Measurements from ENCODE around the gene SPDYE17. TPM values are rescaled to one million over a fixed set of nuclear protein-coding genes. Genes with fewer than 3 reads are reported as not detected.
"Not testable (repeated sequence)": the region's sequence is repeated elsewhere in the genome, so short reads cannot be mapped to it uniquely, and the experiment has no call there.

The SPDYE17 gene
- total RNA-seq (2021; fragmentation: NEBNext Ultra II Directional; extraction: Animal tissue kit (Norgen Biotek cat#: 25700)) (not detected in 2 replicates), polyA plus RNA-seq (2011; rRNA removed) (not detected in 2 replicates), polyA minus RNA-seq (2011; rRNA and poly(A)+ RNA removed) (not detected in 2 replicates)
- polyA plus RNA-seq (2011; cell fraction: cytosol; rRNA removed), result not detected
- polyA plus RNA-seq (2011; cell fraction: nucleus; rRNA removed), result 0.24 TPM
- not detected in 4 replicates for polyA plus RNA-seq (2012, experiment 1 of 2)
- not detected for polyA plus RNA-seq (2012, experiment 2 of 2)
- polyA plus RNA-seq (2013, experiment 1 of 2), result not detected
- polyA plus RNA-seq (2013, experiment 2 of 2), result not detected
- polyA minus RNA-seq (2011; cell fraction: cytosol; rRNA and poly(A)+ RNA removed), result not detected
- not detected for polyA minus RNA-seq (2011; cell fraction: nucleus; rRNA and poly(A)+ RNA removed)
- long read RNA-seq, experiment 1, result 0 reads
- long read RNA-seq, experiment 2, result 0 reads

DNA sequence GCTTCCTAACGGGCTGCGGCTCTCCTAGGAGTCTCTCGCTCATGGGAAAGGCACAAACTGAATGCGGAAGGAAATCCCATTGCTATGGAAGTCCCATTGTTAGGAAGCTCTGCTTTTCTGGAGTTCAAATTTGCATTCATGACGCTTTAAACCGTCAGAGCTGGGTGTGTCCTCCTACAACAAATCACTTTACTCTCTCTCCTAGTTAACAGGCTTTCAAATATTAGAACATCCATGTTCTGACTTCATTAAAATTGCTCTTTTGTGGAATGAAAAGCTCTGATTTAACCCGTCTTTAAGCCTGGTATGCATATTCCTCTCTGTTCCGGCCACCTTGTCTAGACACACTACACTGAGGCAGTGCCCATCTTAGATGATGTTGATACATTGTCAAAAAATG lies at the start of gene SPDYE17:
TSS of gene SPDYE17 (minus strand) at position 101 of the 400 bp plus-strand sequence. CDS start 1,791 bp downstream, outside the sequence.
- H2AK5ac ChIP-seq (ENCODE audit: low read depth, low read length); H3K36me3 ChIP-seq (ENCODE audit: control insufficient read depth in 2 of 4, insufficient read depth in 4 of 4, low read length in 3 of 4); H2BK120ac ChIP-seq (replicated peaks; ENCODE audit: low read depth, low read length); H3K9me3 ChIP-seq (ENCODE audit: insufficient read depth in 2 of 2, low read depth in 1 of 2, low read length in 1 of 2); H2BK12ac ChIP-seq (ENCODE audit: low read depth, low read length); H3K23ac ChIP-seq (ENCODE audit: insufficient read length); H4K91ac ChIP-seq (replicated peaks; ENCODE audit: insufficient read length, low read length); H2BK15ac ChIP-seq (ENCODE audit: low read length); H3K4me2 ChIP-seq (ENCODE audit: insufficient read depth in 1 of 2, low read depth in 2 of 2, low read length in 2 of 2); DNase-seq (ENCODE audit: low read depth in 1 of 2, low spot score in 2 of 2); H3K4ac ChIP-seq (replicated peaks; ENCODE audit: insufficient read length, low read depth, low read length); CTCF ChIA-PET (ENCODE audit: partially characterized antibody); H2BK5ac ChIP-seq (ENCODE audit: low read depth, low read length); H2AFZ ChIP-seq (ENCODE audit: low read length); H3K9ac ChIP-seq (replicated peaks in 1 of 4; ENCODE audit: extremely low read depth in 1 of 4, low read depth in 3 of 4, low read length in 3 of 4); H2BK20ac ChIP-seq (ENCODE audit: low read length); H3K79me2 ChIP-seq (ENCODE audit: control insufficient read depth in 1 of 2, insufficient read depth in 2 of 2, low read length in 2 of 2); H3K79me1 ChIP-seq (ENCODE audit: low read depth, low read length); H4K5ac ChIP-seq (ENCODE audit: insufficient read length, low read depth, low read length); H4K8ac ChIP-seq (ENCODE audit: extremely low read depth, insufficient read depth, low read length); H4K20me1 ChIP-seq (replicated peaks in 1 of 2; ENCODE audit: control insufficient read depth in 1 of 2, insufficient read depth in 2 of 2, low read length in 2 of 2); H3K27me3 ChIP-seq (replicated peaks in 1 of 4; ENCODE audit: control insufficient read depth in 3 of 4, extremely low read depth in 1 of 4, insufficient read depth in 3 of 4, low read length in 3 of 4); H3K18ac ChIP-seq (ENCODE audit: extremely low read depth, low read length); H3K4me1 ChIP-seq (replicated peaks in 1 of 4; ENCODE audit: control insufficient read depth in 3 of 4, insufficient read depth in 4 of 4, low read length in 3 of 4); FAIRE-seq; POLR2A ChIA-PET (ENCODE audit: partially characterized antibody); H3K23me2 ChIP-seq (ENCODE audit: low read depth, low read length); H3K4me3 ChIP-seq (ENCODE audit: extremely low read depth in 1 of 4, insufficient read depth in 2 of 4, low read depth in 3 of 4, low read length in 4 of 4); H3K56ac ChIP-seq (replicated peaks; ENCODE audit: insufficient read length, low read depth, low read length); H3K14ac ChIP-seq (ENCODE audit: insufficient read length); H3K27ac ChIP-seq (ENCODE audit: low read depth, low read length): not testable (repeated sequence)
- no CpG with 5 or more reads among the region's 8 CpGs for whole genome bisulfite sequencing, 2 experiments (ENCODE audit: extremely low coverage in 1 of 2, insufficient coverage in 1 of 2, insufficient read length in 1 of 2, insufficient replicate concordance in 2 of 2, low coverage in 1 of 2, low lambda C conversion rate in 2 of 2, missing lambda C conversion rate in 1 of 2)

DNA sequence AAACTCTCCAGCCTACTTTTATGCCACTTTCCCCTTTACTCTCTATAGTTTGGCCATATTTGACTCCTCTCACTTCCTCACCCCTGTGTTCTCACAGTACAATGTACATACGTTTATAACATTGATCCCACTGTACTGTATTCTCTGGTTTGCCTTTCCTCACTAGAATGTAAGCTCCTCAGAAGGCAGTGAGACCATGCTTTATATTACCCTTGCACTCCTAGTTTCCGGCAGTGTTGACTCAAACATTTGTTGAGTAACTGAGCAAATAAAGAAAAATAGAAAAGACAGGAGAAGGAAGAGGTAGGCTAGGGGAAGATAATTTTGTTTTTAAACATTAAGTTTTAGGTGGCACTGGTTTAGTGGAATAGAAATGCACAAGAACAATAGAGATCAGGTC lies 48.1 kb upstream of the SPDYE17 start:
- H3K56ac ChIP-seq (replicated peaks; ENCODE audit: insufficient read length, low read depth, low read length); H2BK120ac ChIP-seq (replicated peaks; ENCODE audit: low read depth, low read length); CTCF ChIA-PET (ENCODE audit: partially characterized antibody); H2AK5ac ChIP-seq (ENCODE audit: low read depth, low read length); H3K18ac ChIP-seq (ENCODE audit: extremely low read depth, low read length); H2AFZ ChIP-seq (ENCODE audit: low read length); H2BK12ac ChIP-seq (ENCODE audit: low read depth, low read length); H3K79me1 ChIP-seq (ENCODE audit: low read depth, low read length); H3K4me3 ChIP-seq (ENCODE audit: extremely low read depth in 1 of 4, insufficient read depth in 2 of 4, low read depth in 3 of 4, low read length in 4 of 4); H3K14ac ChIP-seq (ENCODE audit: insufficient read length); DNase-seq (ENCODE audit: low read depth in 1 of 2, low spot score in 2 of 2); H3K23me2 ChIP-seq (ENCODE audit: low read depth, low read length); H3K27me3 ChIP-seq (replicated peaks in 1 of 4; ENCODE audit: control insufficient read depth in 3 of 4, extremely low read depth in 1 of 4, insufficient read depth in 3 of 4, low read length in 3 of 4); H4K20me1 ChIP-seq (replicated peaks in 1 of 2; ENCODE audit: control insufficient read depth in 1 of 2, insufficient read depth in 2 of 2, low read length in 2 of 2); H3K4ac ChIP-seq (replicated peaks; ENCODE audit: insufficient read length, low read depth, low read length); H4K8ac ChIP-seq (ENCODE audit: extremely low read depth, insufficient read depth, low read length); H3K27ac ChIP-seq (ENCODE audit: low read depth, low read length); H3K9me3 ChIP-seq (ENCODE audit: insufficient read depth in 2 of 2, low read depth in 1 of 2, low read length in 1 of 2); H2BK15ac ChIP-seq (ENCODE audit: low read length); H3K79me2 ChIP-seq (ENCODE audit: control insufficient read depth in 1 of 2, insufficient read depth in 2 of 2, low read length in 2 of 2); H4K5ac ChIP-seq (ENCODE audit: insufficient read length, low read depth, low read length); H3K36me3 ChIP-seq (ENCODE audit: control insufficient read depth in 2 of 4, insufficient read depth in 4 of 4, low read length in 3 of 4); H2BK20ac ChIP-seq (ENCODE audit: low read length); H3K4me2 ChIP-seq (ENCODE audit: insufficient read depth in 1 of 2, low read depth in 2 of 2, low read length in 2 of 2); H3K9ac ChIP-seq (replicated peaks in 1 of 4; ENCODE audit: extremely low read depth in 1 of 4, low read depth in 3 of 4, low read length in 3 of 4); H4K91ac ChIP-seq (replicated peaks; ENCODE audit: insufficient read length, low read length); H3K4me1 ChIP-seq (replicated peaks in 1 of 4; ENCODE audit: control insufficient read depth in 3 of 4, insufficient read depth in 4 of 4, low read length in 3 of 4); POLR2A ChIA-PET (ENCODE audit: partially characterized antibody); H3K23ac ChIP-seq (ENCODE audit: insufficient read length); H2BK5ac ChIP-seq (ENCODE audit: low read depth, low read length): not testable (repeated sequence)
- 86% methylated on average over 2 of the region's 2 CpGs; no CpG with 5 or more reads in 1 of the 2 experiments for WGBS, 2 experiments (ENCODE audit: extremely low coverage in 1 of 2, insufficient coverage in 1 of 2, insufficient read length in 1 of 2, insufficient replicate concordance in 2 of 2, low coverage in 1 of 2, low lambda C conversion rate in 2 of 2, missing lambda C conversion rate in 1 of 2)
- peak; percentile 55 for FAIRE-seq

All from H1 (cell line).